ENCODE data around the gene TMEM63B.

GRCh38 chr6:44148306-44148705 is 21.0 kb downstream of the TMEM63B start:
- TF ChIP-seq BHLHE40 (IDR thresholded peaks at IDR 0.05; ENCODE audit: borderline replicate concordance): no peak
- TF ChIP-seq TARDBP (IDR thresholded peaks at IDR 0.05): no peak
- TF ChIP-seq SUZ12 (IDR thresholded peaks at IDR 0.05): no peak
- no peak for TF ChIP-seq FOXA1 (IDR thresholded peaks at IDR 0.05)
- no peak for TF ChIP-seq LEF1 (IDR thresholded peaks at IDR 0.05; ENCODE audit: borderline replicate concordance)
- no peak for TF ChIP-seq FOXM1 (IDR thresholded peaks at IDR 0.05; ENCODE audit: borderline replicate concordance)
- TF ChIP-seq HDGF (IDR thresholded peaks at IDR 0.05; ENCODE audit: borderline replicate concordance): no peak
- TF ChIP-seq SP1 (IDR thresholded peaks at IDR 0.05): no peak
- no peak for TF ChIP-seq L3MBTL2 (conservative IDR thresholded peaks at IDR 0.05)
- TF ChIP-seq CTBP1 (IDR thresholded peaks at IDR 0.05; ENCODE audit: borderline replicate concordance): no peak
